ENCODE results near the gene TNRC6C.
"Not testable (repeated sequence)": the region's sequence is repeated elsewhere in the genome, so short reads cannot be mapped to it uniquely, and the experiment has no call there.

The TNRC6C gene

GRCh38 chr17:78063489-78063888 is 105.0 kb downstream of the TNRC6C start:
- TF ChIP-seq CTCF (IDR thresholded peaks at IDR 0.05), result no peak
- no peak overlapping the region for H3K4me3 ChIP-seq
- no peak overlapping the region for H3K27ac ChIP-seq
- no peak for DNase-seq (ENCODE audit: low spot score)

GRCh38 chr17:78064708-78065107 is 106.2 kb downstream of the TNRC6C start:
- TF ChIP-seq CTCF (IDR thresholded peaks at IDR 0.05), result no peak
- no peak for DNase-seq (ENCODE audit: low spot score)
- no peak overlapping the region for H3K4me3 ChIP-seq
- no peak overlapping the region for H3K27ac ChIP-seq

- DNase-seq (ENCODE audit: low spot score); H3K27ac ChIP-seq: not testable (repeated sequence)
Observed at GRCh38 chr17:78066976-78067375, 108.5 kb downstream of the TNRC6C start.

GRCh38 chr17:78069695-78070094 is 111.2 kb downstream of the TNRC6C start:
- DNase-seq (ENCODE audit: low spot score), result no peak
- Histone ChIP-seq H3K27ac (no peak overlapping the region), H3K4me3 (no peak overlapping the region)
- no peak for TF ChIP-seq CTCF (IDR thresholded peaks at IDR 0.05)

More at GRCh38 chr17:78066976-78067375, 108.5 kb downstream of the TNRC6C start:
- H3K4me3 ChIP-seq, result not testable (repeated sequence)

- no peak for TF ChIP-seq CTCF (IDR thresholded peaks at IDR 0.05)
- Histone ChIP-seq H3K4me3 (no peak overlapping the region), H3K27ac (no peak overlapping the region)
- no peak for DNase-seq (ENCODE audit: low spot score)
Observed at GRCh38 chr17:78072961-78073360, 114.5 kb downstream of the TNRC6C start.

GRCh38 chr17:78075011-78075410 is 116.5 kb downstream of the TNRC6C start:
- DNase-seq (ENCODE audit: low spot score), result no peak
- no peak for TF ChIP-seq CTCF (IDR thresholded peaks at IDR 0.05)
- H3K4me3 ChIP-seq, result no peak overlapping the region
- H3K27ac ChIP-seq, result no peak overlapping the region

GRCh38 chr17:78075545-78075944 is 117.0 kb downstream of the TNRC6C start:
- no peak for DNase-seq (ENCODE audit: low spot score)
- Histone ChIP-seq H3K27ac (no peak overlapping the region), H3K4me3 (no peak overlapping the region)
- no peak for TF ChIP-seq CTCF (IDR thresholded peaks at IDR 0.05)

GRCh38 chr17:78079253-78079652 is 120.8 kb downstream of the TNRC6C start:
- no peak overlapping the region for H3K27ac ChIP-seq
- TF ChIP-seq CTCF (IDR thresholded peaks at IDR 0.05), result no peak
- DNase-seq (ENCODE audit: low spot score), result no peak
- no peak overlapping the region for H3K4me3 ChIP-seq

Measured in coronary artery (tissue), 2 donors.